ENCODE data around the gene EPHB2.

EPHB2 gene

DNA sequence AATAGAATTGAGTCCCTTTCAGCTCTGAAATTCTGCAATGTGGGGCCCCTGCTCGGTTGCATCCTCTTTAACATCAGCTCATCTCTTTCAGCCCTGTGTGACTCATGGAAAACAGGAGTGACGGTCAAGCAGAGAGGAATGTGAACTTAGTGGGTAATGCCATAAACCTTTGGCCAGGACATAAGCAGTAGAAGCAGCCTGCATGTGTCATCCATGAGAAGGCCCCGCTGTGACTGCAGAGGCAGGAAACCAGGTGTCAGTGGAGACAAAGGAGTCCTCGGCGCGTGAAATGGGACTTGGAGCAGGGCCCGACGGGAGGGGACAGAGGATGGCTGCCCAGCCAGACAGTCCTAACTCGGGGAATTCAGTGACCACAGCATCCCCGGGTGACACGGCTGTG is 21.1 kb upstream of the EPHB2 start:
- ChIA-PET CTCF (no interaction called here), POLR2A (no interaction called here)
- WGBS (ENCODE audit: insufficient coverage): 97% methylated on average over 9 of the region's 11 CpGs
- Histone ChIP-seq H3K4me3 (ENCODE audit: control insufficient read depth in 1 of 7, extremely low read depth in 1 of 7, insufficient read depth in 4 of 7, low read depth in 2 of 7, low read length in 6 of 7) (no peak overlapping the region), H3K9me3 (ENCODE audit: control extremely low read depth in 1 of 5, control insufficient read depth in 4 of 5, insufficient read depth in 2 of 5, low read depth in 1 of 5, low read length in 4 of 5) (no peaks in the 10 kb centered on the region), H3K4me1 (ENCODE audit: control extremely low read depth in 1 of 4, control insufficient read depth in 4 of 4, insufficient read depth in 4 of 4, low read length in 3 of 4) (no peaks in the 10 kb centered on the region), H3K36me3 (ENCODE audit: control insufficient read depth in 4 of 4, insufficient read depth in 4 of 4, low read length in 3 of 4) (no peaks in the 10 kb centered on the region), H3K27ac (ENCODE audit: insufficient read depth in 1 of 2, low read depth in 1 of 2, low read length in 2 of 2, poor library complexity in 1 of 2, severe bottlenecking in 2 of 2) (no peak overlapping the region), H3K27me3 (replicated peaks in 2 of 5; ENCODE audit: control insufficient read depth in 4 of 5, insufficient read depth in 5 of 5, low read length in 4 of 5) (peaks cover 2 to 13% (median 4%) of the 10 kb centered on the region in 5 experiments)
- no peak for DNase-seq

DNA sequence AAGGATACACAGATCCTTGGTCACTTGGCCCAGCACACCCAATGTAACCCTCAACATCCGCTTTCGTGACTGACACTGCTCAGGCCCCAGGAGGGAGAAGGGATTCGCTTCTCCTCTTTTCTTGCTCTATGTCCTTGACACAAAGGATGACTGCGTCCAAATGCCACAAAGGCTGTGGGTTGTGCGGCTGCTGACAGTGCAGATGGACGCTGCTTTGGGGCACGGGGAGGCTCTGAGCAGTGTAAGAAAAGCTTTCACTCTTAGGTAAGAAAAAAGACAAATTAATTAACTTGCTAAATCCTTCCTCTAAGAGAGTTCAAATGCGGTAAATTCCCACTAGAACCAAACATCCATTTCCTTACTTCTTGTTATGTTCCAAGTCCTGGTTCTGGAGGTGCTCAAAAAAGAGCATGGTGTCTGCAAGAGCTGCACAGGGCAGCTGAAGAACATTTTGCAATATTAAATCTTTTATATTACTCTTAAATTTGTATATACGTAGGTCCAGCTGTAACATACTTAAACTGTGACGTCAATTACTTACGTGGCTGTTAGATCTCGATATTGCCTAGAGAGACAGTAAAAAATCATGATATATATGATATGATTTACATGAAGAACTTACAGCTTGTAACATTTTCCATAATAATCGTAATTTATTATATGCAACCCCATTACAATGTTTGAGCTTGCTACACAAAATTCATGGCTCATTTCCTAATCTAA is 19.4 kb upstream of the EPHB2 start:
- WGBS (ENCODE audit: insufficient coverage): 68% methylated on average over 4 of the region's 13 CpGs
- Histone ChIP-seq H3K27me3 (replicated peaks in 2 of 5; ENCODE audit: control insufficient read depth in 4 of 5, insufficient read depth in 5 of 5, low read length in 4 of 5) (peaks cover 0 to 7% (median 4%) of the 10 kb centered on the region in 5 experiments), H3K27ac (ENCODE audit: insufficient read depth in 1 of 2, low read depth in 1 of 2, low read length in 2 of 2, poor library complexity in 1 of 2, severe bottlenecking in 2 of 2) (no peak overlapping the region), H3K4me3 (ENCODE audit: control insufficient read depth in 1 of 7, extremely low read depth in 1 of 7, insufficient read depth in 4 of 7, low read depth in 2 of 7, low read length in 6 of 7) (no peak overlapping the region), H3K9me3 (ENCODE audit: control extremely low read depth in 1 of 5, control insufficient read depth in 4 of 5, insufficient read depth in 2 of 5, low read depth in 1 of 5, low read length in 4 of 5) (no peaks in the 10 kb centered on the region), H3K36me3 (ENCODE audit: control insufficient read depth in 4 of 4, insufficient read depth in 4 of 4, low read length in 3 of 4) (no peaks in the 10 kb centered on the region), H3K4me1 (ENCODE audit: control extremely low read depth in 1 of 4, control insufficient read depth in 4 of 4, insufficient read depth in 4 of 4, low read length in 3 of 4) (no peaks in the 10 kb centered on the region)
- ChIA-PET POLR2A (no interaction called here), CTCF (interaction anchor here (0.9 to 1.5 kb wide), 2 partner anchors 8 to 13 kb away, joined by 4 to 5 read pairs; no protein-coding TSS in a partner anchor)
- DNase-seq: no peak

DNA sequence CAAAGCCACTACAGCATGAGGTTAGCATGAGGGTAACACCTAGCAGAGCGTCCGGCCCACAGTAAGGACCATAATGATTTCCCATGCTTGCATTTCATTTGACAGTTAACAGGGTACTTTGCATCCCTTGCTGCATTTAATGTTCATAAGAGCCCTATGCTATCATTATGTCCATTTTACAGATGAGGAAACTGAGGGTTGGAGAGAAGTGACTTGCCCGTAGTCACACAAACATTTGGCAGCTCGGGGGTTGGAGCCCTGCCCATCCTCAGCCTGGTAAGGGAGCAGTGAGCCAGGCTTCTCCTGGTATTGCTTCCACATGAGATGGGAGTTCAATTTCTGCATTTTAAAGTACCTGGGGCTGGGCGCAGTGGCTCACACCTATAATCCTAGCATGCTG is 16.5 kb upstream of the EPHB2 start:
- CTCF ChIA-PET: no interaction called here
- WGBS (ENCODE audit: insufficient coverage): 94% methylated on average over 5 of the region's 5 CpGs
- DNase-seq: no peak

DNA sequence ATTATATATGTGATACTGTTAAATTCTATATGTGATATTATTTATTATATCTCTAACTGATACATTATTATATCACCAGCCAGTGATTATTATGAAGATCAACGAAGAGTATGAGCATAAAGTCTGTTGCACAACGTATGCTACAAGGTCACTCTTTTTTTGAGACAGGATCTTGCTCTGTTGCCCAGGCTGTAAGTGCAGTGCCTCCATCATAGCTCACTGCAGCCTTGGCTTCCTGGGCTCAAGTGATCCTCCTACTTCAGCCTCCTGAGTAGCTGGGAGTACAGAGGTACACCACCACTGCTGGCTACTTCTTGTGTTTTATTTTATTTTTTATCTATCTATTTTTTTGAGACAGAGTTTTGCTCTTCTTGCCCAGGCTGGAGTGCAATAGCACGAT is 14.0 kb upstream of the EPHB2 start:
- Histone ChIP-seq H3K4me1 (ENCODE audit: control extremely low read depth in 1 of 4, control insufficient read depth in 4 of 4, insufficient read depth in 4 of 4, low read length in 3 of 4) (no peaks in the 10 kb centered on the region), H3K4me3 (ENCODE audit: control insufficient read depth in 1 of 7, extremely low read depth in 1 of 7, insufficient read depth in 4 of 7, low read depth in 2 of 7, low read length in 6 of 7) (no peak overlapping the region), H3K27ac (ENCODE audit: insufficient read depth in 1 of 2, low read depth in 1 of 2, low read length in 2 of 2, poor library complexity in 1 of 2, severe bottlenecking in 2 of 2) (no peak overlapping the region), H3K27me3 (replicated peaks in 2 of 5; ENCODE audit: control insufficient read depth in 4 of 5, insufficient read depth in 5 of 5, low read length in 4 of 5) (peaks cover 0 to 2% (median 0%) of the 10 kb centered on the region in 5 experiments), H3K9me3 (ENCODE audit: control extremely low read depth in 1 of 5, control insufficient read depth in 4 of 5, insufficient read depth in 2 of 5, low read depth in 1 of 5, low read length in 4 of 5) (no peaks in the 10 kb centered on the region), H3K36me3 (ENCODE audit: control insufficient read depth in 4 of 4, insufficient read depth in 4 of 4, low read length in 3 of 4) (no peaks in the 10 kb centered on the region)
- 94% methylated on average over 2 of the region's 3 CpGs for WGBS (ENCODE audit: insufficient coverage)
- CTCF ChIA-PET: no interaction called here
- POLR2A ChIA-PET: no interaction called here
- no peak for DNase-seq

More for the DNA sequence above, 16.5 kb upstream of the EPHB2 start:
- Histone ChIP-seq H3K9me3 (ENCODE audit: control extremely low read depth in 1 of 5, control insufficient read depth in 4 of 5, insufficient read depth in 2 of 5, low read depth in 1 of 5, low read length in 4 of 5) (no peaks in the 10 kb centered on the region), H3K4me1 (ENCODE audit: control extremely low read depth in 1 of 4, control insufficient read depth in 4 of 4, insufficient read depth in 4 of 4, low read length in 3 of 4) (no peaks in the 10 kb centered on the region), H3K27me3 (replicated peaks in 2 of 5; ENCODE audit: control insufficient read depth in 4 of 5, insufficient read depth in 5 of 5, low read length in 4 of 5) (peaks cover 0 to 2% (median 0%) of the 10 kb centered on the region in 5 experiments), H3K4me3 (ENCODE audit: control insufficient read depth in 1 of 7, extremely low read depth in 1 of 7, insufficient read depth in 4 of 7, low read depth in 2 of 7, low read length in 6 of 7) (no peak overlapping the region), H3K27ac (ENCODE audit: insufficient read depth in 1 of 2, low read depth in 1 of 2, low read length in 2 of 2, poor library complexity in 1 of 2, severe bottlenecking in 2 of 2) (no peak overlapping the region), H3K36me3 (ENCODE audit: control insufficient read depth in 4 of 4, insufficient read depth in 4 of 4, low read length in 3 of 4) (no peaks in the 10 kb centered on the region)
- POLR2A ChIA-PET: no interaction called here

DNA sequence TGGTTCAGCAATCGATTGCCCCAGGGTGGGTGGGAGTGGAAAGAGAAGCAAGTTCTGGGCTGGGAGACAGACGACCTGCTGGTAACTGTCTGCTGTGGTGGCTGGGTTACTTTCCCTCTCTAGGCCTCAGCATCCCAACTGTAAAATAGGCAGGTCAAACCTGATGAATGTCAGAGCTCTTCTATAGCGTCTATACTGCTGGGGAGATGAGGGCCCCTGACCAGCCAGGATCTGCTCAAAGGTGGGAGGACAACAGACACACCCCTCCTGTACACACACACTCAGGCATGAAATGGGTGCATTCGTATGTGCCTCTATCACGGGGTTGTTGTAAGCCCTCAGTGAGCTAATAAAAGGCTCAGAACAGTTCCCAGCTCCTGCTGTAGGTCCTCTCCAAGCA is 12.7 kb upstream of the EPHB2 start:
- Histone ChIP-seq H3K9me3 (ENCODE audit: control extremely low read depth in 1 of 5, control insufficient read depth in 4 of 5, insufficient read depth in 2 of 5, low read depth in 1 of 5, low read length in 4 of 5) (no peaks in the 10 kb centered on the region), H3K4me3 (ENCODE audit: control insufficient read depth in 1 of 7, extremely low read depth in 1 of 7, insufficient read depth in 4 of 7, low read depth in 2 of 7, low read length in 6 of 7) (no peak overlapping the region), H3K36me3 (ENCODE audit: control insufficient read depth in 4 of 4, insufficient read depth in 4 of 4, low read length in 3 of 4) (no peaks in the 10 kb centered on the region), H3K27ac (ENCODE audit: insufficient read depth in 1 of 2, low read depth in 1 of 2, low read length in 2 of 2, poor library complexity in 1 of 2, severe bottlenecking in 2 of 2) (no peak overlapping the region), H3K4me1 (ENCODE audit: control extremely low read depth in 1 of 4, control insufficient read depth in 4 of 4, insufficient read depth in 4 of 4, low read length in 3 of 4) (peaks cover 0 to 7% (median 5%) of the 10 kb centered on the region in 4 experiments), H3K27me3 (replicated peaks in 2 of 5; ENCODE audit: control insufficient read depth in 4 of 5, insufficient read depth in 5 of 5, low read length in 4 of 5) (peaks cover 0 to 2% (median 0%) of the 10 kb centered on the region in 5 experiments)
- WGBS (ENCODE audit: insufficient coverage): 88% methylated on average over 4 of the region's 5 CpGs
- CTCF ChIA-PET: interaction anchor here (0.7 to 2.5 kb wide), 2 partner anchors 10 to 190 kb away, joined by 3 to 10 read pairs; no protein-coding TSS in a partner anchor
- no peak for DNase-seq
- POLR2A ChIA-PET: no interaction called here

DNA sequence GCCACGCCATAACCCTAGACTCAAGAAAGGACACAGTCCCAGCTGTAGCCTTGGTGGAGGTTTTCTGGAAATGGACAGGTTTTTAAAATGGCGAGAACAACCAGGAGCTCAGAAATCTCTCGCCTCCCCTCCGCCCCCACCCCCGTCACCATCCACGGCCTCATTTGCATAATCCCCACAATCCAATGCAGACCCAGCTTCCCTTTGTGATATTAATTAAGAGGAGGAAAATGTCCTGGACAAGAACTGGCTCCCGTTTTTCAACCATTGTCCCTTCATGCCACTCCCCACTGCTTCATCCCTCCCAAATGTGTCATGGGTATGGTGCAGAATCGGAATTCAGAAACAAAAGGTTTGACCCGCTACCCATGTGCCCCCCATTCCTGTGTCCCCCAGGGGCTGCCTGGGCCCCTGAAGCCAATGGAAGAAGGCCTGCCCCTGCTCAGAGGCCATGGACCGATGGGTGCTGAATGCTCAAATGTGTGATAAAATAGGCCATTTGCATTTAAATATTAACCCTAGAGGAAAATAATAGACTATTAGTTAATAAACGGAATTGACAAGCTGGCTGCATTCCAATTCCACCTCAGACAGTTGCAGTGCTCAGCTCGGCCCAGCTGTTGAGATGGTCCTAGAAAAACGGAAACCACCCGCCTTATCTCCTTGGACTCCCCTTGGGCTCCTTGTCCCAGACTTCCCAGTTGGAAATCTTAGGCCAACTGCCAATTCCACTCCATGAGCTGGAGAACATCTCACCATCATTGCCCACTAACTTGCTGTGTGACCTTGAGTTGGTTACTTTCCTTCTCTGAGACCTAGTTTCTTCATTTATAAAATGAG is 10.7 kb upstream of the EPHB2 start:
- Histone ChIP-seq H3K4me1 (ENCODE audit: control extremely low read depth in 1 of 4, control insufficient read depth in 4 of 4, insufficient read depth in 4 of 4, low read length in 3 of 4) (peaks cover 0 to 9% (median 6%) of the 10 kb centered on the region in 4 experiments), H3K27me3 (replicated peaks in 2 of 5; ENCODE audit: control insufficient read depth in 4 of 5, insufficient read depth in 5 of 5, low read length in 4 of 5) (peaks cover 0 to 2% (median 0%) of the 10 kb centered on the region in 5 experiments), H3K36me3 (ENCODE audit: control insufficient read depth in 4 of 4, insufficient read depth in 4 of 4, low read length in 3 of 4) (no peaks in the 10 kb centered on the region), H3K4me3 (ENCODE audit: control insufficient read depth in 1 of 7, extremely low read depth in 1 of 7, insufficient read depth in 4 of 7, low read depth in 2 of 7, low read length in 6 of 7) (no peak overlapping the region), H3K9me3 (ENCODE audit: control extremely low read depth in 1 of 5, control insufficient read depth in 4 of 5, insufficient read depth in 2 of 5, low read depth in 1 of 5, low read length in 4 of 5) (no peaks in the 10 kb centered on the region), H3K27ac (ENCODE audit: insufficient read depth in 1 of 2, low read depth in 1 of 2, low read length in 2 of 2, poor library complexity in 1 of 2, severe bottlenecking in 2 of 2) (no peak overlapping the region)
- DNase-seq: no peak
- WGBS (ENCODE audit: insufficient coverage): 100% methylated on average over 3 of the region's 14 CpGs
- ChIA-PET POLR2A (no interaction called here), CTCF (interaction anchor here (1.2 to 2.5 kb wide), 3 partner anchors 8 to 162 kb away, joined by 4 to 10 read pairs (median 5); no protein-coding TSS in a partner anchor)
